Embryonic facial prominence (tissue), 1 donor: ENCODE data around the gene NPC1.
"Not testable (repeated sequence)": the region's sequence is repeated elsewhere in the genome, so short reads cannot be mapped to it uniquely, and the experiment has no call there.

Experiments used
- DNase-seq: peaks from one replicate; pipeline ENCODE4 v3.0.0-alpha.2; 2016; ENCODE audit errors: extremely low spot score

NPC1 gene

GRCh38 chr18:23586249-23587196 is at the start of gene NPC1:
NPC1 (minus strand) TSS chr18:23586506; CDS start chr18:23586343, 163 bp downstream.
- DNase-seq: peak; percentile 85

GRCh38 chr18:23636071-23636399 is 49.7 kb upstream of the NPC1 start:
- DNase-seq: no peak

GRCh38 chr18:23635283-23636070 is 49.2 kb upstream of the NPC1 start:
- no peak for DNase-seq

GRCh38 chr18:23634692-23635091 is 48.4 kb upstream of the NPC1 start:
- DNase-seq: no peak

- no peak for DNase-seq
Measured at GRCh38 chr18:23632615-23633014, 46.3 kb upstream of the NPC1 start.

GRCh38 chr18:23631746-23632145 is 45.4 kb upstream of the NPC1 start:
- DNase-seq: no peak

GRCh38 chr18:23631312-23631711 is 45.0 kb upstream of the NPC1 start:
- DNase-seq: no peak

- no peak for DNase-seq
Measured at GRCh38 chr18:23629444-23629946, 43.2 kb upstream of the NPC1 start.

GRCh38 chr18:23627970-23628369 is 41.7 kb upstream of the NPC1 start:
- DNase-seq: no peak

- DNase-seq: no peak
Measured at GRCh38 chr18:23627321-23627720, 41.0 kb upstream of the NPC1 start.

GRCh38 chr18:23626451-23627279 is 40.4 kb upstream of the NPC1 start:
- no peak for DNase-seq

GRCh38 chr18:23623040-23623439 is 36.7 kb upstream of the NPC1 start:
- no peak for DNase-seq

GRCh38 chr18:23619388-23619881 is 33.1 kb upstream of the NPC1 start:
- DNase-seq: no peak

GRCh38 chr18:23618862-23619387 is 32.6 kb upstream of the NPC1 start:
- DNase-seq: no peak

GRCh38 chr18:23617412-23618014 is 31.2 kb upstream of the NPC1 start:
- DNase-seq: no peak

GRCh38 chr18:23616258-23616657 is 30.0 kb upstream of the NPC1 start:
- DNase-seq: no peak

GRCh38 chr18:23614891-23615290 is 28.6 kb upstream of the NPC1 start:
- no peak for DNase-seq

- DNase-seq: no peak
Measured at GRCh38 chr18:23614413-23614812, 28.1 kb upstream of the NPC1 start.

- not testable (repeated sequence) for DNase-seq
Measured at GRCh38 chr18:23613091-23613475, 26.8 kb upstream of the NPC1 start.

- DNase-seq: no peak
Measured at GRCh38 chr18:23612434-23613090, 26.3 kb upstream of the NPC1 start.
